Peyer's patch (tissue), 4 donors: ENCODE data around the gene TMEFF2. TPM values are rescaled to one million over a fixed set of nuclear protein-coding genes. Genes with fewer than 3 reads are reported as not detected.

Experiments used
- DNase-seq, 3 donors: peaks; one replicate each; pipeline ENCODE4 v3.0.0-alpha.2; 2017 to 2019
- H3K27ac ChIP-seq, 4 donors: fragments of 200-600 bp; sonication (generic); one replicate each; pipeline ENCODE4 v1.5.1; 2016 to 2019
- H3K27me3 ChIP-seq, 2 donors: fragments of 200-600 bp; sonication (generic); one replicate each; pipeline ENCODE4 v1.5.1; 2019
- H3K36me3 ChIP-seq, 3 donors: fragments of 200-600 bp; sonication (generic); one replicate each; pipeline ENCODE4 v1.5.1; 2016 to 2019
- H3K4me1 ChIP-seq, 4 donors: fragments of 200-600 bp; sonication (generic); one replicate each; pipeline ENCODE4 v1.5.1; 2016 to 2019
- H3K4me3 ChIP-seq, 4 donors: fragments of 200-600 bp; sonication (generic); 1 replicate in 3 of 4; 2 replicates in 1 of 4; pipeline ENCODE4 v1.5.1; 2016 to 2019; ENCODE audit warnings: mild to moderate bottlenecking in 1 of 4
- H3K9me3 ChIP-seq, 4 donors: fragments of 200-600 bp; sonication (generic); one replicate each; pipeline ENCODE4 v1.5.1; 2016 to 2019; ENCODE audit warnings: mild to moderate bottlenecking in 1 of 4
- CTCF ChIP-seq, 6 experiments: fragments of 450-650 bp in 4 of 6; fragments of 200-600 bp in 2 of 6; sonication (generic) in 1 of 6; IDR thresholded peaks; one replicate each; pipeline ENCODE4 v1.5.1; 2017 to 2019; ENCODE audit warnings: antibody characterized with exemption in 6 of 6, mild to moderate bottlenecking in 3 of 6, moderate library complexity in 1 of 6
- POLR2A ChIP-seq, 2 donors: fragments of 450-650 bp; IDR thresholded peaks; one replicate each; pipeline ENCODE4 v1.5.1; 2017; ENCODE audit warnings: antibody characterized with exemption in 2 of 2, mild to moderate bottlenecking in 2 of 2, moderate library complexity in 2 of 2
- total RNA-seq, 4 donors: library from RNA; depleted of rRNA; stranded (reverse); fragments of >200 nt; gene quantifications; one replicate each; pipeline ENCODE4 v1.1.0, GENCODE V29; 2016

The TMEFF2 gene
- total RNA-seq, 4 donors from 2014 or later: 0.35 to 1.6 (median 0.68) TPM

GRCh38 chr2:192070099-192070498 lies 124.6 kb downstream of the TMEFF2 start:
- no peak overlapping the region for H3K4me3 ChIP-seq
- TF ChIP-seq POLR2A (IDR thresholded peaks at IDR 0.05): no peak
- TF ChIP-seq CTCF (IDR thresholded peaks at IDR 0.05): no peak
- no peaks in the 10 kb centered on the region for H3K27me3 ChIP-seq
- H3K9me3 ChIP-seq: no peaks in the 10 kb centered on the region
- no peaks in the 10 kb centered on the region for H3K36me3 ChIP-seq
- no peak overlapping the region for H3K27ac ChIP-seq
- no peak for DNase-seq
- no peaks in the 10 kb centered on the region for H3K4me1 ChIP-seq

GRCh38 chr2:192069417-192069816 lies 125.3 kb downstream of the TMEFF2 start:
- no peak for DNase-seq
- TF ChIP-seq CTCF (IDR thresholded peaks at IDR 0.05) (no peak), POLR2A (IDR thresholded peaks at IDR 0.05) (no peak)
- Histone ChIP-seq H3K9me3 (no peaks in the 10 kb centered on the region), H3K36me3 (no peaks in the 10 kb centered on the region), H3K27me3 (no peaks in the 10 kb centered on the region), H3K27ac (no peak overlapping the region), H3K4me1 (no peaks in the 10 kb centered on the region), H3K4me3 (no peak overlapping the region)

DNA sequence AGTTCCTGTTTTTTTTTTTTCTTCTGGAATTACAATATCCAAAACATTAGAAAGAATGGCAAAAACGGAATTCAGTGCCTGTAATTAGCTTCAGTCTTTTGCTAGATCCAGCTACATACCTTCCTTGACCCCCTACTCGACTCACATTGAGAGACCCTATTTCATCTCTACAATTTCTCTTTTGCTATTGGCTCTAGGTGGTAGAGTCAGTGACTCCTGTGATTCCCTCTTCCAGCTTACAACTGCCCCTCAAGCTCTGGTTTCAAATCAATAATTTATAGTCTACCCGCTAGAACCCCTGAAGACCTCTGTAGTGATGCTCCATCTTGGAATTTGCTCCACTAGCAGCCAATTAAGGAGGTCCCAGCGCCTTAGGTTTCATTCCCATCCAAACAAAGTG lies 125.8 kb downstream of the TMEFF2 start:
- Histone ChIP-seq H3K27ac (no peak overlapping the region), H3K4me1 (no peaks in the 10 kb centered on the region), H3K9me3 (no peaks in the 10 kb centered on the region), H3K27me3 (no peaks in the 10 kb centered on the region), H3K4me3 (no peak overlapping the region), H3K36me3 (no peaks in the 10 kb centered on the region)
- DNase-seq: no peak
- TF ChIP-seq CTCF (IDR thresholded peaks at IDR 0.05) (no peak), POLR2A (IDR thresholded peaks at IDR 0.05) (no peak)

DNA sequence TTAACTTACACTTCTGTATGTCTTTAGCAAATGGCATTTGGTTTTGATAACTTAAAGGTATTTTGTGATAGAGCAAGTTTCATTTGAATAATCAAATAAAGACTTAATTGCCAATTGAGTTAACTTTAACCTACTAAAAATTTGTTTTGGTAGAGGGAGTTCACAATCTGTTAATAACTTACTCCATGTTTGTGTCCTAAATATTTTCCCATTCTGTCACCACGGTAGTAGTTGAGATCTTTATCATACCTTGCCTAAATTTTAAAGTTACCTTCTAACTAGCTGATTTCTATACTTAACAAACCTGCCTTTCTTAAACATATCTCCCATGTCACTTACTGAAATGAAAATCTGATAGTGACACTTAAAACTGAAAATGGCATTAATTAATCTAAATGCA lies 127.1 kb downstream of the TMEFF2 start:
- no peak overlapping the region for H3K4me3 ChIP-seq
- no peak overlapping the region for H3K27ac ChIP-seq
- TF ChIP-seq POLR2A (IDR thresholded peaks at IDR 0.05): no peak
- no peak for TF ChIP-seq CTCF (IDR thresholded peaks at IDR 0.05)
- no peaks in the 10 kb centered on the region for H3K4me1 ChIP-seq
- no peak for DNase-seq
- H3K27me3 ChIP-seq: no peaks in the 10 kb centered on the region
- H3K9me3 ChIP-seq: no peaks in the 10 kb centered on the region
- H3K36me3 ChIP-seq: no peaks in the 10 kb centered on the region

DNA sequence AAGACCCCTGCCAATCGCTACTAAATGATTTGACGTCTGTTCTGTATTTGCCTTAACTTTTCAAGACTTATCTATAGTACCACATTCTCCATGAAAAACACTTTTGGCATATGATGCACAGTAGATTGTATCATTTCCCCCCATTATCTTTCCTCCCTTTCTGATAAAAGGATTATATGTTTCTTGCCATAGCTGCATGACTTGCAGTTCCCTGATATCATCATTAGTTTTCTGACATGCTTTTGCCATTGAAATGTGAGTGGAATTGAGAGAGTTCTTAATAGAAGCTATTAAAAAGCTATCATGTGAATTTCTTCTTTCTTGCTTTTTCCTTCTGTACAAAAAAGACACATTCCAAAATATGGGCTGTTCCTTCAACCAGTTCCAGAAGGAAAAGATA lies 130.3 kb downstream of the TMEFF2 start:
- Histone ChIP-seq H3K27ac (no peak overlapping the region), H3K4me3 (no peak overlapping the region), H3K36me3 (no peaks in the 10 kb centered on the region), H3K4me1 (no peaks in the 10 kb centered on the region), H3K27me3 (no peaks in the 10 kb centered on the region), H3K9me3 (no peaks in the 10 kb centered on the region)
- TF ChIP-seq CTCF (IDR thresholded peaks at IDR 0.05) (no peak), POLR2A (IDR thresholded peaks at IDR 0.05) (no peak)
- DNase-seq: no peak

GRCh38 chr2:192060161-192060560 lies 134.6 kb downstream of the TMEFF2 start:
- TF ChIP-seq POLR2A (IDR thresholded peaks at IDR 0.05) (no peak), CTCF (IDR thresholded peaks at IDR 0.05) (no peak)
- no peak overlapping the region for H3K4me3 ChIP-seq
- H3K4me1 ChIP-seq: no peaks in the 10 kb centered on the region
- H3K27me3 ChIP-seq: no peaks in the 10 kb centered on the region
- no peaks in the 10 kb centered on the region for H3K36me3 ChIP-seq
- H3K9me3 ChIP-seq: no peaks in the 10 kb centered on the region
- H3K27ac ChIP-seq: no peak overlapping the region
- DNase-seq: no peak
